ENCODE measurements around the gene MYO3B. TPM values are rescaled to one million over a fixed set of nuclear protein-coding genes. Genes with fewer than 3 reads are reported as not detected.

Gene MYO3B
- total RNA-seq, 4 donors from 2014 or later: not detected

DNA sequence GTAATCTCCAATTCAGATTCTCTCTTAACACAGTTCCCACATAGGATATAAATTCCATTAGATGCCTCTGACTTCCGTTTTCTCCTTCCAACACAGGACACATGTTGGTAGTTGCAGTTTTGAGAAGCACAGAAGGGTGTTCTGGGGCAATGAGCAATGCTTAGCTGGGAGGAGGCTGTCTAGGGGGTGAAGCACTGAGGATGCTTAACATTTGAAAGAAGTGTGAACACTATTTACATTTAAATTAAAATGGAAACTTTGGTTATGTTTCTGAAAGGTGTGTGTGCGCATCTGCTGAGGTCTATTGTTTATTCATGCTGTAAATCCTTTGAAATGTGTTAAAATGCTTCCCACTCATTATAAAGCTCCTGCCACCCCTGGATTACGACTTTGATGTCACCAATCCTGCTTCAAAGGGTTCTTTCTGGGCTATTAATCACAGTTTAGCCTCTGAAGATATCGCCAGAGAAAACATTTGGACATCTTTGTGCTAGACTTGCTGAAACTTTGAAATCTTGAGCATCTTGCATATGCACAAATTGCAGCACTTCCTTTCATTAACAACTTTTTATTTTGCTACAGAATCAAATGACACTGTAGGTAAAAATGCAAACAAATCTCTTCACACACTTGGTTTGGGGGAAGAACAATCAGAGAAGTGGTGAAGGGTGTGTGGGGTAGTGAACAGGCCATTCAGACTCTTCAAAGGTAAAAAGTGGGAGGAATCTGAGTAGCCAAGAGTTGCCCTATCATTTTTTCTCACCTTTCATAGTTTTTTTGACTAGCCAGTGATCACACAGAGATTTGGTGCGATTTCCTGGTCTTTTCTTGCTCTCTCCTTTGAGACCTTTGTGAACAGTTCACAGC lies 258.4 kb downstream of the MYO3B start:
- ATAC-seq (ENCODE audit: low FRiP score) (no peak), DNase-seq (ENCODE audit: low spot score) (no peak)
- TF ChIP-seq, protein P1, sequence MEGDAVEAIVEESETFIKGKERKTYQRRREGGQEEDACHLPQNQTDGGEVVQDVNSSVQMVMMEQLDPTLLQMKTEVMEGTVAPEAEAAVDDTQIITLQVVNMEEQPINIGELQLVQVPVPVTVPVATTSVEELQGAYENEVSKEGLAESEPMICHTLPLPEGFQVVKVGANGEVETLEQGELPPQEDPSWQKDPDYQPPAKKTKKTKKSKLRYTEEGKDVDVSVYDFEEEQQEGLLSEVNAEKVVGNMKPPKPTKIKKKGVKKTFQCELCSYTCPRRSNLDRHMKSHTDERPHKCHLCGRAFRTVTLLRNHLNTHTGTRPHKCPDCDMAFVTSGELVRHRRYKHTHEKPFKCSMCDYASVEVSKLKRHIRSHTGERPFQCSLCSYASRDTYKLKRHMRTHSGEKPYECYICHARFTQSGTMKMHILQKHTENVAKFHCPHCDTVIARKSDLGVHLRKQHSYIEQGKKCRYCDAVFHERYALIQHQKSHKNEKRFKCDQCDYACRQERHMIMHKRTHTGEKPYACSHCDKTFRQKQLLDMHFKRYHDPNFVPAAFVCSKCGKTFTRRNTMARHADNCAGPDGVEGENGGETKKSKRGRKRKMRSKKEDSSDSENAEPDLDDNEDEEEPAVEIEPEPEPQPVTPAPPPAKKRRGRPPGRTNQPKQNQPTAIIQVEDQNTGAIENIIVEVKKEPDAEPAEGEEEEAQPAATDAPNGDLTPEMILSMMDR (IDR thresholded peaks at IDR 0.05): no peak

DNA sequence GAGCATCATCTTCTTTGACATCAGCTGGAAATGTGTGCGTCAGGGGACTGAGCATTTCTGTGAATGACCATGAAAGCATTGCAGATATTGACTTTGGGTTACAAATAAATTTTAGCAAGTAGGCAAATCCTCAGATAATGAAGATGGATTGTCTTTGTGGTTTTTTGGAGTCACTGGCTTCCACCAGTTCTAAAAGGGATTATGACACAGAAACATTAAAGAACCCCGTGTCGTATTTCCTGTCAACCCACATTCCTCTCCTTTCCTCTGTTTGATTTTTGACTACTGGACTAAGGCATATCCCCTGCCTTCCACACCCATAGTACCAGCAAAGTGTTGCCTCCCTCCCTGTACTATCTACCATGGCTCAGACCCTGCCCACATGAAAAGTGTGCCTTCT lies 268.1 kb downstream of the MYO3B start:
- DNase-seq (ENCODE audit: low spot score) (no peak), ATAC-seq (ENCODE audit: low FRiP score) (no peak)
- TF ChIP-seq, protein P1 (IDR thresholded peaks at IDR 0.05): no peak

DNA sequence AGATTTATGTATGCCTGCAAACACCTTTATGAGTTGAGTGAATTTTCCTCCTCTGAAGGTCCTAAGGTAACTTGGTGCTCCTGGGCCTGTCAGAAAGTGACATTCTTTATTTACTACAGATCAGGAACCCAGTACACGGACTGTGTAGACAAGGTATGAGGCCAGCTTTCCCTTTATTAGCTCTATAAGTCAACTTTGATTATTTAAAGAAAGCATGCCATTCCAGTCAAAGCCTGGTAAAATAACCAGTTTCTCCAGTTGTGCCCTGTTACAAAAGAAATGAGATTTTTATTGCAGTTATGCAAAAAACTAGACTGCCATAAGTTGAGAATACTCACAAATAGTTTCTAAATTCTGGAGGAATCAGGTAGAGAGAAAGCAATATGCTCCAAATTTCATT lies 271.1 kb downstream of the MYO3B start:
- TF ChIP-seq, protein P1 (IDR thresholded peaks at IDR 0.05): no peak
- no peak for ATAC-seq (ENCODE audit: low FRiP score)
- no peak for DNase-seq (ENCODE audit: low spot score)

DNA sequence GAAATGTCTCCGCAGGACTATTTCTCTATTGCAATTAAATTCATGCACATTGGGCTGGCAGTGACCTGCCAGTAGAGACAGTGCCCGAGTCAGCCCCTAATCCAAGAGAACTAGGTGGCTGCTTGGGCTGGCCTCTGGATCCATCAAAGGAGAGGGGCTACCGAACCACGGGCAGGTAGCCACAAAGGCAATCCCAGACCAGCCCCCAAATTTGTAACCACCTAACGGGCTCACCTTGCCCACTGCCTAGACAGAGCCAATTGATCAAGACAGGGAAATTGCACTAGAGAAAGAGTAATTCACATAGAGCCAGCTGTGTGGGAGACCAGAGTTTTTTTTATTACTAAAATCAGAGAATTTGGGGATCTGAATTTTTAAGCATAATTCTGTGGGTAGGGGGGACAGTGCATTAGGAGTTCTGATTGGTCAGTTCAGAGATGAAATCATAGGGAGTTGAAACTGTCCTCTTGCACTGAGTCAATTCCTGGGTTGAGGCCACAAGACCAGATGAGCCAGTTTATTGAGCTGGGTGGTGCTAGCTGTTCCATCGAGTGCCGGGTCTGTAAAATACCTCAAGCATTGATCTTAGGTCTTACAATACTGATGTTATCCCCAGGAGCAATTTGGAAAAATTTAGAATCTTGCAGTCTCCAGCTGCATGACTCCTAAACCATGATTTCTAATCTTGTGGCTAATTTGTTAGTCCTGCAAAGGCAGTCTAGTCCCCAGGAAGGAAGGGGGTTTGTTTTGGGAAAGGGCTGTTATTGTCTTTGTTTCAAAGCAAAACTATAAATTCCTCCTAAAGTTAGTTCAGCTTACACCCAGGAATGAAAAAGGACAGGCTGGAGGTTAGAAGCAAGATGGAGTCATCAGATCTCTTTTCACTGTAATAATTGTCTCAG lies 276.8 kb downstream of the MYO3B start:
- DNase-seq (ENCODE audit: low spot score) (no peak), ATAC-seq (ENCODE audit: low FRiP score) (no peak)
- TF ChIP-seq, protein P1 (IDR thresholded peaks at IDR 0.05): no peak

DNA sequence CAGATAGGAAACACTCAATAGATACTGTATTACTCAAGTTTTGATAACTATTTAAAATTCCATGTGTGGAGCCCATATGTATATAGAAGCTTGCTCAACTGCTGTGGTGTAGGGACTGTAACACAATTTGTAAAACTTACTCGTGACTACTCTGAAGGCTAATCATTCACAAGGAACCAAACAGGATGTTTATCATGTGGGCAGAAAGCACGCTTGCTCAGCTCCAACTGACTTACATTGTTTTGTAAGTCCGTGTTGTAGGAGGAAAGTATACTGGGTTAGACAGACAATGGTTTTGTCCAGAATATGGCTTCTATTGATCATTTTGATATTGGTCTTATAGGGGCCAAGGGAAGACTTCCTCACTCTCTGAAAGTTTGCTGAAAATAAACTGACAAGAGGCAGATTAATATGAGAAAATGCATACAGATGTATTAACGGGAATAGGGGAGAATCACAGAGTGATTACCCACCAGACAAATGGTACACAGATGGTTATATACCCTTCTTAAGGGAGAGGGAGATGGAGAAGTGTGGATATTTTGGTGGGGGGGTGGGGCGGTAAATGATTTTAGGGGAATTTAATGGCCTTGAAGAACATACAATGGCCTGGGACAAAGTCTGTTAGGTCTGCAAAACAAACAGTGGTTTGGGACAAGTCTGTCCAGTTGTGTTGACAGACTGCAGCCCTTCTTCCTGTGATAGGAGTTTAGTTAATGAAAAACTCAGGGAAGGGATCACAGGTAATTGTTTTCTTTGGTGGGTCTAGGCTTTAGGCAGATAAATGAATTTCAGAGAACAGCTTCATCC lies 277.9 kb downstream of the MYO3B start:
- DNase-seq (ENCODE audit: low spot score): no peak
- ATAC-seq (ENCODE audit: low FRiP score): no peak
- TF ChIP-seq, protein P1 (IDR thresholded peaks at IDR 0.05): no peak

DNA sequence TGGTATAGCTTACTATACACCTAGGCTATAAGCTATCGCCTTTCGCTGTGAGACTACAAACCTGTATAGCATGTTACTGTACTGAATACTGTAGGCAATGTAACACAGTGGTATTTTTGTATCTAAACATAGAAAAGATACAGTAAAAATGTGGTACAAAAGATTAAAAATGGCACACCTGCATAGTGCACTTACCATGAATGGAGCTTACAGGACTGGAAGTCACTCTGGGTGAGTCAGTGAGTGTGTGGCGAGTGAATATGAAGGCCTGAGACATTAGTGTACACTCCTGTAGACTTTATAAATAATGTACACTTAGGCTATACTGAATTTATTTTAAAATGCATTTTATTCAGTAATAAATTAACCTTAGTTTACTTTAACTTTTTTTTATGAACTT lies 279.0 kb downstream of the MYO3B start:
- no peak for DNase-seq (ENCODE audit: low spot score)
- no peak for ATAC-seq (ENCODE audit: low FRiP score)
- TF ChIP-seq, protein P1 (IDR thresholded peaks at IDR 0.05): no peak
